Transverse colon (tissue), 4 donors: ENCODE results near the gene HSD11B2.

Experiments
- POLR2A ChIP-seq: fragments of 450-650 bp; IDR thresholded peaks from one replicate; pipeline ENCODE4 v1.6.1; 2016; ENCODE audit warnings: antibody characterized with exemption, mild to moderate bottlenecking, moderate library complexity
- POLR2AphosphoS5 ChIP-seq, 3 donors: sonication (generic); formaldehyde crosslinking; IDR thresholded peaks; one replicate each; pipeline ENCODE4 v1.6.1; 2016; ENCODE audit warnings: antibody characterized with exemption in 3 of 3
- TF ChIP-seq, protein P1 (sequence below), 5 experiments: fragments of 200-600 bp in 3 of 5; fragments of 450-650 bp in 2 of 5; sonication (generic) in 3 of 5; IDR thresholded peaks; 1 replicate in 2 of 5; 2 replicates in 3 of 5; pipeline ENCODE4 v1.5.1; 2016 to 2017; ENCODE audit warnings: antibody characterized with exemption in 5 of 5, inconsistent platforms in 3 of 5, mild to moderate bottlenecking in 2 of 5, moderate library complexity in 1 of 5

DNA sequence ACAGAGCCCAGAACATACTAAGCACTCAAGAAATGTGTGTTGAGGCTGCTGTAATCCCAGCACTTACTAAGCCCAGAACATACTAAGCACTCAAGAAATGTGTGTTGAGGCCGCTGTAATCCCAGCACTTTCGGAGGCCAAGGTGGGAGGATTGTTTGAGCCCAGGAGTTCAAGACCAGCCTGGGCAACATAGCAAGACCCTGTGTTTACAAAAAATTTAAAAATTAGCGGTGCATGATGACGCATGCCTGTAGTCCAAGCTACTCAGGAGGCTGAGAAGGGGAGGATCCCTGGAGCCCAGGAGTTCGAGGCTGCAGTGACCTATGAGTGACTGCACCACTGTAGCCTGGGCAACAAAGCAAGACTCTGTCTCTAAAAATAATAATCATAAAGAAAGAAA lies 7.9 kb upstream of the HSD11B2 start:
- TF ChIP-seq POLR2AphosphoS5 (IDR thresholded peaks at IDR 0.05) (no peak), POLR2A (no peak)
- TF ChIP-seq, protein P1, sequence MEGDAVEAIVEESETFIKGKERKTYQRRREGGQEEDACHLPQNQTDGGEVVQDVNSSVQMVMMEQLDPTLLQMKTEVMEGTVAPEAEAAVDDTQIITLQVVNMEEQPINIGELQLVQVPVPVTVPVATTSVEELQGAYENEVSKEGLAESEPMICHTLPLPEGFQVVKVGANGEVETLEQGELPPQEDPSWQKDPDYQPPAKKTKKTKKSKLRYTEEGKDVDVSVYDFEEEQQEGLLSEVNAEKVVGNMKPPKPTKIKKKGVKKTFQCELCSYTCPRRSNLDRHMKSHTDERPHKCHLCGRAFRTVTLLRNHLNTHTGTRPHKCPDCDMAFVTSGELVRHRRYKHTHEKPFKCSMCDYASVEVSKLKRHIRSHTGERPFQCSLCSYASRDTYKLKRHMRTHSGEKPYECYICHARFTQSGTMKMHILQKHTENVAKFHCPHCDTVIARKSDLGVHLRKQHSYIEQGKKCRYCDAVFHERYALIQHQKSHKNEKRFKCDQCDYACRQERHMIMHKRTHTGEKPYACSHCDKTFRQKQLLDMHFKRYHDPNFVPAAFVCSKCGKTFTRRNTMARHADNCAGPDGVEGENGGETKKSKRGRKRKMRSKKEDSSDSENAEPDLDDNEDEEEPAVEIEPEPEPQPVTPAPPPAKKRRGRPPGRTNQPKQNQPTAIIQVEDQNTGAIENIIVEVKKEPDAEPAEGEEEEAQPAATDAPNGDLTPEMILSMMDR (IDR thresholded peaks at IDR 0.05): no peak
